Measurements from ENCODE around the gene ZCWPW2.

The ZCWPW2 gene

GRCh38 chr3:28386049-28386448 lies 37.5 kb downstream of the ZCWPW2 start:
- DNase-seq (ENCODE audit: low read depth): no peak

DNA sequence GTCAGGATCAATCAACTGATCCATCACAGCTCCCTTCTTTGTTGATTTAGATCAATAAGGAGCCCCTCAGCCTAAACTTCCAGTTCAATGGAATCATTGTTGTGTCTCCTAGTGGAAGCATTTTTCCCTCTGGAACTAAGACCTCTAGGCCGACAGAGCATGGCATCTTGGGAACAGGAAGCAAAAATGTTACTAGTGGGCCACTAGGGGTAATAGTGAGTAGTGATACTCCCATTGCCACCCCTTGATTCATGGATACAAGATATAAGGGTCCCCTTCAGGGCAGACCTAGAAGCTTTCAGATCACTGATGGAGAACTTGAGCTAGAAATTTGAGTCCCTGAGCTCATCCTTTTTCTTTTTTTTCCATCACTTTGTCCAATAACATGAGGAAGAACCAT lies 40.5 kb downstream of the ZCWPW2 start:
- no peak for DNase-seq (ENCODE audit: low read depth)

GRCh38 chr3:28399206-28399605 lies 50.7 kb downstream of the ZCWPW2 start:
- no peak for DNase-seq (ENCODE audit: low read depth)

- DNase-seq (ENCODE audit: low read depth): no peak
Observed at GRCh38 chr3:28406241-28406640, 57.7 kb downstream of the ZCWPW2 start.

DNA sequence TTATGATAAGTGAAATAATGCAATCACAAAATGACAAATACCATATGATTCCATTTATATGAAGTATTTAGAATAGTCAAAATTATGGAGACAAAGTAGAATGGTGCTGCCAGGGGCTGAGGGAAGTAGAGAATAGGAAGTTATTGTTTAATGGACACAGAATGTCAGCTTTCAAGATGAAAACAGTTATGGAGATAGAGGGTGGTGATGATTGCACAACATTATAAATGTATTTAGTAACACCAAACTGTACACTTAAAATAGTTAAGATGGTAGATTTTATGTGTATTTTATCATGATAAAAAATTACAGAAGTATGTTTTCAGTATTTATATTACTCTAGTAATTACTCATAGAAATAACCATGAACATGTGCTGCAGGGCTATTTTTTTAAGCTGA lies 100.9 kb downstream of the ZCWPW2 start:
- no peak for DNase-seq (ENCODE audit: low read depth)

DNA sequence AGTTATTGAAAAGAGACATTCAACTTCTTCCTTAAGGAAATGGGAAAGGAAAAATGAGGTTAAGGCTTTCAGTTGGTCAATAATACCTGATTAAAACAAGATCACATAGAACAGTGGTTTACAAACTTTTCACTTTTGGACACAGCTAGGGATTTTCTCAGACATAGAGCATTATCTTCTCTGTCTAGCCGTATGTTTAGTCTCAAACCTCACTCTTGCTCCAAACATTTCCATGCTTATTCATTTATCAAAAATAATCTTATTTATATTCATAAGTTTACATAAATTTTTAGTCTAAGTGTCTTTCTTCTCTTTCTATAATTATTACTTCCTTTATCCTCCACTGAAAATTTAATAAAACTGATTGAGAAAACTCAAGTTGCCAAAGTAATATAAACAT lies 114.3 kb downstream of the ZCWPW2 start:
- no peak for DNase-seq (ENCODE audit: low read depth)

- no peak for DNase-seq (ENCODE audit: low read depth)
Observed at GRCh38 chr3:28467414-28467813, 118.9 kb downstream of the ZCWPW2 start.

- peak; percentile 7 for DNase-seq (ENCODE audit: low read depth)
Observed at GRCh38 chr3:28476194-28476593, 127.7 kb downstream of the ZCWPW2 start.

- no peak for DNase-seq (ENCODE audit: low read depth)
Observed at GRCh38 chr3:28476764-28477163, 128.2 kb downstream of the ZCWPW2 start.

DNA sequence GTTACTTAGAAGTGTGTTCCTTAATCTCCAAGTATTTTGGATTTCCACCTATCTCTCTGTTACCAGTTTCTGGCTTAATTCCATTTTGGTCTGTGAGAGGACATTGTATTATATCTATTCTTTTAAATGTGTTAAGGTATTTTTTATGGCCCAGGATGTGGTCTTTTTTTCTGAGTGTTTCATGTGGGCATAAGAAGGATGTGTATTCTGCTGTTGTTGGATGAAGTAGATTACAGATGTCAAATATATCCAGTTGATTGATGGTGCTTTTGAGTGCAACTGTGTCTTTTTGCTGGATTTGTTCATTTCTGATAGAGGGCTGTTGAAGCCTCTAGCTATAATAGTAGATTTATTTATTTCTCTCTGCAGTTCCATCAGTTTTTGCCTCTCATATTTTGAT lies 136.6 kb downstream of the ZCWPW2 start:
- DNase-seq (ENCODE audit: low read depth): no peak

DNA sequence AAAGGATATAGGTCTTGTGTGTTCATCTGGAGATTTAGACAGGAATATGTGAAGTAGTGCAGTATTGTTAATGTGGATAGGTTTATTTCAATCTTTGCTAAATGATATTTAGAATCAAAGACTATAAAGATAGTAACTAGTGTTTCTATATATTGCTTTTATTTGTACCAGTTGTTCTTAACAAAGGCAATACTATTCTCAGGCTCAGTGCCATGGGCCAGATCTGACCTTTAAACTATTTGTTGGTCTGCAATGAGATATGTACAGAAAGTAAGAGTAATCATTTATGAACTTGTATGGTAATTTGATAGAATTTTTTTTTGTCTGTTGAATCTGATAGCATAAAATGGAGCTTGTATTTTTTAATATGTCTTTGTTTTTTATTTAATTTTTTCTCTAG lies 146.8 kb downstream of the ZCWPW2 start:
- DNase-seq (ENCODE audit: low read depth): no peak

DNA sequence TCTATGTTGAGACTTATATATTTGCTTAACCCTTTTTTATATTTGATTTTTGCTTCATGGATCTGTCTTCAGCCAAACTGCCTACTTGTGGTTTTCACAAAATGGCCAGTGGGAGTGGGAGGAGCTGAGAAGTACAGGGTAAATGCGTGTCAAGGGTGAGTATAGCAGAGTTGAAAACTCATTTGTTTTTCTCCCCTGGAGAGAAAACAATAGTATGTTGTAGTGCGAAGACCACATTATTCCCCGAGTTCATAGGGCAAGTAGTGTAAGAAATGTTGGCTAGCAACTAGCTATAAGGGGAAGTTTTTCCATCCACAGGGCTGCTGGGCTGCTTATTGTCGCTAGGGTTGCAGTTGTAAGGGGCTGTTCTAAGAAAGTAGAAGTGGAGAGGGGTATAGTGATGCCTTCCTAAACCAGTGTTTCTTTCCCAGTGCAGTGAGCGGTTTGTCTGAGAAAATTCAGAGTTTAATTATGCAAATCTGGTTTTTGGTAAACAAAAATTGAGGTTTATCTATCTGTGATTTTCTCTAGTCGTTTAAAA lies 153.9 kb downstream of the ZCWPW2 start:
- DNase-seq (ENCODE audit: low read depth): no peak

DNA sequence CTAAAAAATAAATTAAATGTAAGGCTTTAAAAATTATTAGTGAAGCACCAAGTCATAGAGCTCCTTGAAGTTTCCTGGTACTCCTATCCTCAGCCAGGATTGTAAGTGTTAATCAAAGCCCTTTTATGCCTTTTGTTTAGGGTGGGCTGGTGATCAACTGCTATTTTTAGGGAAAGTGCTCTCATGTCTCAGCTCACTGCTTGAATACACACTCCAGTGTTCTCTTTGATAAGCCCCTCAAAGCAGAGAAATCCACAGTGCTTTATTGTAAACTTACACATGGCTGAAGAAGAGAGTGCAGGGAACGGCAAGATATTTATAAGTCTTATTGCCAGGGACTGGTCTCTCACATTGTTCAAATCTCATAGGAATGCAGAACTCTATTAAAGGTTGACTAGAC lies 156.5 kb downstream of the ZCWPW2 start:
- DNase-seq (ENCODE audit: low read depth): no peak

GRCh38 chr3:28521663-28522062 lies 173.1 kb downstream of the ZCWPW2 start:
- no peak for DNase-seq (ENCODE audit: low read depth)

- DNase-seq (ENCODE audit: low read depth): no peak
Observed at GRCh38 chr3:28542351-28542750, 193.8 kb downstream of the ZCWPW2 start.

DNA sequence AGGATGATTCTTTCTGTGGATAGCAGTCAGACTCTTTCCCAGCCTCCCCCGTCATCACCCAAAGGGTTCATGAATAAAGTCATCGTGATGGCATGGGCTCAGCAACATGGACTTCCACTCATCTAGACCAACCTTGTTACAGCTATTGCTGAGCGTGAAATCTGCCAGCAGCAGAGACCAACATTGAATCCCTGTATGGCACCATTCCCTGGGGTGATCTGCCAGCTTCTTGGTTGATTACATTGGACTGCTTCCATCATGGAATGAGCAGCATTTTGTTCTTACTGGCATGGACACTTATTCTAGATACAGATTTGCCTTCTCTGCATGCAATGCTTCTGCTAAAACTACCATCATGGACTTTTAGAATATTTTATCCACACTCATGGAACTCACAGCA lies 195.7 kb downstream of the ZCWPW2 start:
- no peak for DNase-seq (ENCODE audit: low read depth)

- no peak for DNase-seq (ENCODE audit: low read depth)
Observed at GRCh38 chr3:28544831-28545230, 196.3 kb downstream of the ZCWPW2 start.

DNA sequence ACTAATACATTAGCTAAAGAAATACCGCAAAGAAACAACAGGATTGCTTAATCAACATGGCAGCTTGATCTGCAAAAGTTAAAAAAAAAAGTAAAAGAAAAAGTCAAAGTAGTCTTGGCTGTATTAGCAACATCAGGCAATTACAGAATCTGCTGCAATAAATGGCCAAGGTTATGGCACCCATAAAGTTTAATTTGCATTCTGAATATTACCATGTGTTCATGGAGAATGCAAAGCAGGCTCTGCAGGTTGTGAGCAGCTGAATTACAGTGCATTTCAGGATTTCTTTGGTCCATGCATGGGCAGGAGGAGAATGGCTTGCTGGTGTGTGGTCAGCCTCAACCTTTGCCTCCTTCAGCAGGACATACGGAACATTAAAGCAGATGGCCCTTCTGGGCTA lies 199.2 kb downstream of the ZCWPW2 start:
- no peak for DNase-seq (ENCODE audit: low read depth)

GRCh38 chr3:28553175-28553574 lies 204.7 kb downstream of the ZCWPW2 start:
- DNase-seq (ENCODE audit: low read depth): no peak

- no peak for DNase-seq (ENCODE audit: low read depth)
Observed at GRCh38 chr3:28556195-28556594, 207.7 kb downstream of the ZCWPW2 start.

DNA sequence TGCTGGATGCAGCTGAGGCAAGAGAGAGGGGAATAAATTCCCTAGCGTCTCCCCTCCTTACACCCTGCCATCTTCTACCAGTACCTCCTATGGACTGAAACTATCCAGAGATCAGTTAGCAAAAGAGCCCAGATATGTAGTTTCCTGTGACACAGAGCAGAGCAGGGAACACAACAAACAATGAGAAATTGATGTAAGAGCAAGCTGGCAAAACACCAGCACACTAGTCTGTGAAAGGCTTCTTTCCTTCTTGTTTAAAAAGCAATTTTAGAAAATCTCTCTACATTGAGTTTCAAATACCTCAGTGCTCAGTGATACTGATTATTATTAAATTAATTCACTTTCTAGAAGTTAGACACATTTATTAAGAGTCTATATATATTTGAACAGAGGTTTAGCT lies 215.7 kb downstream of the ZCWPW2 start:
- no peak for DNase-seq (ENCODE audit: low read depth)

DNA sequence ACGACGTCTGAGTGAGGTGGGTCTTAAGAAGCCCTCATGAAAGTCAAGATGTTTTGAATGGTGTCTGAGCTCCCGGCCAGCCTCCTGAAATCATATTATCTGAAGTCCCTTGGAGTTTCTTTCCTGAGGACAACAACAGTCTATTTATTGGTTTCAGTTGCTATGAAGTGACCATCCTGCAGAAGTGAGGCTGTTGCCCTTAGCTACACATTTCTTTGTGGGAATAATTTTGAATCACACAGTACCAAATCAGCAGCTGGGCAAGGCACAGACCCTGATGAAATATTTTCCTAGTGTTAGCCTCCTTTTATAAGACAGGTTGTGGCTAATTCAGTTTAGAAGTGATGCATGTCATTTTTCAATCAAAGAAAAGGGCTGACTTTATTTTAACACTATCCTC lies 220.8 kb downstream of the ZCWPW2 start:
- DNase-seq (ENCODE audit: low read depth): no peak

- no peak for DNase-seq (ENCODE audit: low read depth)
Observed at GRCh38 chr3:28574036-28574435, 225.5 kb downstream of the ZCWPW2 start.

DNA sequence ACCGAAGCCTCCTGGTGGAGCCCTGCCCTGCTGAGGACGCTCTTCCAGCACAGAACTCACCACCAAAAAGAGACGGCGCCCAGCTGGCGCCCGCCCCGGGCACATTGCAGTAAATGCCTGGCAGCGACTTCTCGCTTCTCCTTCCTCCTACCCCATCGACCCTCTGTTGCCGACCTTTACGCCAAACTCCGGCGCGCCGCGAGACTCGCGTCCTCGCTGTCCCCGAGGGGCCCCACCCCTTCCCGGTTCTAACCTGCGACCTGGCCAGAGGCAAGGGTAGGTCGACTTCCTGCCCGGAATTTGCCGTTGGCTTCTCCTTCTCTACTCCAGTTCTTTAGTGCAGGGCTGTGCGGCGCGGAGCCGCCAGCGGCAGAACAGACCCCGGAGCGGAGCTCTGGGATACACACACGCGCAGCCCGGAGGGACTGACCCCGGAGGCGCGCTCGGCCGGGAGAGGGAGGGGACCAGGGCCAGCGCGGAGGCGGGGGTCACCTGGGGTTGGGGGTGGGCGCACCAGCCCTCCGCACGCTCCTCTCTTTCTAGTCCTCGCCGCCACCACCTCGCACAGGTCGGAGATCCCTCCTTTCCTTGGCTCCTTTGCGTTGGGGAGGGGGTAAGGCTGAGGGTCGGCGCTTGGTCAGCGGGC lies 226.7 kb downstream of the ZCWPW2 start:
- DNase-seq (ENCODE audit: low read depth): no peak
